IgD-negative memory B cell (primary cell): ENCODE measurements around the gene SF3B6. TPM values are rescaled to one million over a fixed set of nuclear protein-coding genes. Genes with fewer than 3 reads are reported as not detected.

Experiments
- H3K27ac Mint-ChIP-seq, 3 donors: one replicate each; pipeline ENCODE4 v1.8.0; 2020 to 2022; ENCODE audit warnings: mild to moderate bottlenecking in 3 of 3, mixed read lengths in 3 of 3, moderate library complexity in 1 of 3
- H3K27me3 Mint-ChIP-seq: one replicate; pipeline ENCODE4 v1.8.0; 2021; ENCODE audit warnings: mixed read lengths
- H3K36me3 Mint-ChIP-seq: one replicate; pipeline ENCODE4 v1.8.0; 2020; ENCODE audit warnings: mild to moderate bottlenecking, mixed read lengths
- H3K4me1 Mint-ChIP-seq, 3 donors: one replicate each; pipeline ENCODE4 v1.8.0; 2020 to 2022; ENCODE audit warnings: mixed read lengths in 3 of 3, mild to moderate bottlenecking in 1 of 3
- H3K4me3 Mint-ChIP-seq, 4 donors: one replicate each; pipeline ENCODE4 v1.8.0; 2020 to 2022; ENCODE audit warnings: mild to moderate bottlenecking in 4 of 4, mixed read lengths in 4 of 4, moderate library complexity in 3 of 4
- H3K9me3 Mint-ChIP-seq, 3 donors: one replicate each; pipeline ENCODE4 v1.8.0; 2020 to 2021; ENCODE audit warnings: mixed read lengths in 3 of 3, mild to moderate bottlenecking in 1 of 3
- polyA plus RNA-seq: library from polyadenylated mRNA; unstranded; fragments of 300-500 nt; fragmentation: Illumina TruSeq; gene quantifications from one replicate; pipeline ENCODE4 v1.2.3, GENCODE V29; 2021

Gene SF3B6
- polyA plus RNA-seq, 1 donor from 2014 or later: 171 TPM

GRCh38 chr2:24082787-24083566 lies 6.9 kb upstream of the SF3B6 start:
- Mint-ChIP-seq H3K27me3 (no peaks in the 10 kb centered on the region), H3K4me3 (peak overlapping the region; percentile 92 to 100 (median 96)), H3K4me1 (peaks cover 9 to 17% (median 14%) of the 10 kb centered on the region in 3 donors), H3K9me3 (no peaks in the 10 kb centered on the region), H3K27ac (peak overlapping the region; percentile 89 to 95 (median 93)), H3K36me3 (peaks cover 7% of the 10 kb centered on the region)

- Mint-ChIP-seq H3K9me3 (no peaks in the 10 kb centered on the region), H3K36me3 (peaks cover 5% of the 10 kb centered on the region), H3K4me3 (no peak overlapping the region), H3K4me1 (peaks cover 20 to 24% (median 22%) of the 10 kb centered on the region in 3 donors), H3K27me3 (no peaks in the 10 kb centered on the region), H3K27ac (no peak overlapping the region)
Observed at GRCh38 chr2:24080701-24081100, 4.6 kb upstream of the SF3B6 start.

GRCh38 chr2:24077879-24078278 lies 1.8 kb upstream of the SF3B6 start:
- Mint-ChIP-seq H3K4me3 (peak overlapping the region; percentile 94 to 100 (median 99)), H3K27me3 (no peaks in the 10 kb centered on the region), H3K36me3 (peaks cover 6% of the 10 kb centered on the region), H3K4me1 (peaks cover 15 to 21% (median 20%) of the 10 kb centered on the region in 3 donors), H3K9me3 (no peaks in the 10 kb centered on the region), H3K27ac (peak overlapping the region in 2 of 3 donors; percentile 81 to 90)

- Mint-ChIP-seq H3K9me3 (no peaks in the 10 kb centered on the region), H3K36me3 (peaks cover 6% of the 10 kb centered on the region), H3K4me3 (peak overlapping the region; percentile 94 to 100 (median 99)), H3K27me3 (no peaks in the 10 kb centered on the region), H3K4me1 (peaks cover 15 to 22% (median 20%) of the 10 kb centered on the region in 3 donors), H3K27ac (peak overlapping the region; percentile 81 to 92 (median 90))
Observed at GRCh38 chr2:24077535-24077877, 1.4 kb upstream of the SF3B6 start.

GRCh38 chr2:24076849-24077534 lies 866 bp upstream of the SF3B6 start:
- no peaks in the 10 kb centered on the region for H3K27me3 Mint-ChIP-seq
- peaks cover 3% of the 10 kb centered on the region for H3K36me3 Mint-ChIP-seq
- peaks cover 15 to 22% (median 20%) of the 10 kb centered on the region in 3 donors for H3K4me1 Mint-ChIP-seq
- peak overlapping the region; percentile 94 to 100 (median 99) for H3K4me3 Mint-ChIP-seq
- no peaks in the 10 kb centered on the region for H3K9me3 Mint-ChIP-seq
- H3K27ac Mint-ChIP-seq: peak overlapping the region; percentile 81 to 99 (median 92)

GRCh38 chr2:24075259-24075658 lies 867 bp downstream of the SF3B6 start:
- peaks cover 2% of the 10 kb centered on the region for H3K36me3 Mint-ChIP-seq
- no peaks in the 10 kb centered on the region for H3K27me3 Mint-ChIP-seq
- peak overlapping the region; percentile 81 to 99 (median 92) for H3K27ac Mint-ChIP-seq
- H3K4me3 Mint-ChIP-seq: peak overlapping the region; percentile 94 to 100 (median 99)
- H3K4me1 Mint-ChIP-seq: peaks cover 15 to 24% (median 20%) of the 10 kb centered on the region in 3 donors
- no peaks in the 10 kb centered on the region for H3K9me3 Mint-ChIP-seq

GRCh38 chr2:24073816-24074215 lies 2.3 kb downstream of the SF3B6 start:
- no peaks in the 10 kb centered on the region for H3K9me3 Mint-ChIP-seq

GRCh38 chr2:24072259-24072658 lies 3.9 kb downstream of the SF3B6 start:
- peaks cover 2% of the 10 kb centered on the region for H3K36me3 Mint-ChIP-seq
- peak overlapping the region in 1 of 4 donors; percentile 79 for H3K4me3 Mint-ChIP-seq
- peaks cover 5 to 18% (median 11%) of the 10 kb centered on the region in 3 donors for H3K4me1 Mint-ChIP-seq
- H3K27me3 Mint-ChIP-seq: no peaks in the 10 kb centered on the region
- H3K27ac Mint-ChIP-seq: no peak overlapping the region
- no peaks in the 10 kb centered on the region for H3K9me3 Mint-ChIP-seq

More at GRCh38 chr2:24073816-24074215, 2.3 kb downstream of the SF3B6 start:
- Mint-ChIP-seq H3K27ac (no peak overlapping the region), H3K36me3 (peaks cover 2% of the 10 kb centered on the region), H3K4me1 (peaks cover 10 to 24% (median 18%) of the 10 kb centered on the region in 3 donors), H3K27me3 (no peaks in the 10 kb centered on the region), H3K4me3 (peak overlapping the region in 1 of 4 donors; percentile 94)

GRCh38 chr2:24065341-24065740 lies 10.8 kb downstream of the SF3B6 start:
- no peak overlapping the region for H3K4me3 Mint-ChIP-seq
- H3K4me1 Mint-ChIP-seq: no peaks in the 10 kb centered on the region
- no peaks in the 10 kb centered on the region for H3K27me3 Mint-ChIP-seq
- H3K27ac Mint-ChIP-seq: no peak overlapping the region
- H3K9me3 Mint-ChIP-seq: no peaks in the 10 kb centered on the region
- peaks cover 4% of the 10 kb centered on the region for H3K36me3 Mint-ChIP-seq

- H3K27me3 Mint-ChIP-seq: no peaks in the 10 kb centered on the region
- H3K9me3 Mint-ChIP-seq: no peaks in the 10 kb centered on the region
- no peak overlapping the region for H3K4me3 Mint-ChIP-seq
- H3K4me1 Mint-ChIP-seq: no peaks in the 10 kb centered on the region
- peaks cover 1% of the 10 kb centered on the region for H3K36me3 Mint-ChIP-seq
- H3K27ac Mint-ChIP-seq: no peak overlapping the region
Observed at GRCh38 chr2:24058564-24059271, 17.4 kb downstream of the SF3B6 start.

- H3K36me3 Mint-ChIP-seq: peaks cover 1% of the 10 kb centered on the region
- no peaks in the 10 kb centered on the region for H3K9me3 Mint-ChIP-seq
- no peaks in the 10 kb centered on the region for H3K4me1 Mint-ChIP-seq
- no peak overlapping the region for H3K27ac Mint-ChIP-seq
- no peak overlapping the region for H3K4me3 Mint-ChIP-seq
- no peaks in the 10 kb centered on the region for H3K27me3 Mint-ChIP-seq
Observed at GRCh38 chr2:24055750-24056149, 20.4 kb downstream of the SF3B6 start.

- Mint-ChIP-seq H3K27ac (peak overlapping the region in 2 of 3 donors; percentile 41 to 64), H3K36me3 (no peaks in the 10 kb centered on the region), H3K4me3 (no peak overlapping the region), H3K4me1 (no peaks in the 10 kb centered on the region), H3K9me3 (no peaks in the 10 kb centered on the region), H3K27me3 (no peaks in the 10 kb centered on the region)
Observed at GRCh38 chr2:24054366-24055010, 21.6 kb downstream of the SF3B6 start.

- H3K36me3 Mint-ChIP-seq: no peaks in the 10 kb centered on the region
- peak overlapping the region in 1 of 4 donors; percentile 4 for H3K4me3 Mint-ChIP-seq
- no peaks in the 10 kb centered on the region for H3K9me3 Mint-ChIP-seq
- H3K27ac Mint-ChIP-seq: peak overlapping the region in 1 of 3 donors; percentile 60
- peaks cover 0 to 4% (median 0%) of the 10 kb centered on the region in 3 donors for H3K4me1 Mint-ChIP-seq
- H3K27me3 Mint-ChIP-seq: peaks cover 4% of the 10 kb centered on the region
Observed at GRCh38 chr2:24052951-24053350, 23.2 kb downstream of the SF3B6 start.

GRCh38 chr2:24051833-24052232 lies 24.3 kb downstream of the SF3B6 start:
- peaks cover 6 to 13% (median 9%) of the 10 kb centered on the region in 3 donors for H3K4me1 Mint-ChIP-seq
- H3K27ac Mint-ChIP-seq: no peak overlapping the region
- H3K36me3 Mint-ChIP-seq: no peaks in the 10 kb centered on the region

More at GRCh38 chr2:24051833-24052232, 24.3 kb downstream of the SF3B6 start:
- Mint-ChIP-seq H3K9me3 (no peaks in the 10 kb centered on the region), H3K4me3 (no peak overlapping the region), H3K27me3 (peaks cover 4% of the 10 kb centered on the region)
